HG02623 (cell line): Measurements from ENCODE around the gene DHRS11.

Experiments used
- ATAC-seq: cut with Tn5 transposase; IDR thresholded peaks from one replicate; pipeline ENCODE4 v1.9.1; 2021; ENCODE audit warnings: moderate library complexity; ENCODE audit not compliant: unreplicated experiment

The DHRS11 gene

DNA sequence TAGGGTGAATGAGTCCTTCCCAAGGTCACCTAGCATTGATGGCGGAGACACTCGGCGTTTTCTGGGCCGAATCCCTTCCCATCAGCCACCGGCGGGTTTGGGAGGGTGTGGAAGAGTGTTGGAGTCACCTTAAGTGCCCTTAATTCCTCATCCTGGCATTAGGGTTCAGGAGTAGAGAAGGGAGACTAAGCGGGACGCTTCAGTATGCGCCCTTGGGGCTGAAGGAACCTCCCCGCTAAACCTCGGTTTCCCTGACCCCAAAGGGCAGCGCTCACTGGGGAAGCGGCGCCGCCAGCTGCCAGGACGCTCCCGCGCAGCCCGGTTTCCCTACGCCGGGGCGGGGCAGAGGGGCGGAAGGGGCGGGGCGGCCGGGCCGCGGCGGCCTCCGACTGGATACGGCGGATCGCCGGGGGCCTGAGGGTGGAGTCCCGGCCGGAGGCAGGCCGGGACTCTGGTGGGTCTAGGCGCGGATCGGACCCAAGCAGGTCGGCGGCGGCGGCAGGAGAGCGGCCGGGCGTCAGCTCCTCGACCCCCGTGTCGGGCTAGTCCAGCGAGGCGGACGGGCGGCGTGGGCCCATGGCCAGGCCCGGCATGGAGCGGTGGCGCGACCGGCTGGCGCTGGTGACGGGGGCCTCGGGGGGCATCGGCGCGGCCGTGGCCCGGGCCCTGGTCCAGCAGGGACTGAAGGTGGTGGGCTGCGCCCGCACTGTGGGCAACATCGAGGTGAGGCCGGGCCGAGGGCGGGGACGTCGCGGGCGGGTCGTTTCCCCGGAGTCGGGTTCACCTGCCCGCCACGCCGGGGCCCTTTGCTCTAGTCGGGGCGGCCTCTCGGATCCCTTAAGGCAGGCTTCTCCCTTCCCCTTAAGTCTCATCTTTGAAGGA is at the start of gene DHRS11:
Gene DHRS11 (plus strand): TSS at position 446 of the 882 bp plus-strand sequence. CDS start 131 bp downstream, at position 577.
- ATAC-seq: peak; percentile 69

GRCh38 chr17:36542755-36543154 is 48.9 kb upstream of the DHRS11 start:
- ATAC-seq: no peak

DNA sequence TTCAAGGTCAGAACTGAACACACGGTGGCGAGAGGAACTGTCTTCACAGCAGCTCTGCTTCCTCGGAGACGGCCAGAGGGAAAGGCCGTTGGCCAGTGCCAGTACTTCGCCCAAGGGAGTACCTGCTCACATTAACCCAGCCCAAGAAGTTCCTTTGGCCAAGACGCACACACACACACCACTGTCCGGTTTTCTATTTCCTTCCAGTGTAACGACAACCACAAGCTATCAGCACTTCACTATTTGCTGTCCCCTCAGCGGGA is 47.7 kb upstream of the DHRS11 start:
- no peak for ATAC-seq

DNA sequence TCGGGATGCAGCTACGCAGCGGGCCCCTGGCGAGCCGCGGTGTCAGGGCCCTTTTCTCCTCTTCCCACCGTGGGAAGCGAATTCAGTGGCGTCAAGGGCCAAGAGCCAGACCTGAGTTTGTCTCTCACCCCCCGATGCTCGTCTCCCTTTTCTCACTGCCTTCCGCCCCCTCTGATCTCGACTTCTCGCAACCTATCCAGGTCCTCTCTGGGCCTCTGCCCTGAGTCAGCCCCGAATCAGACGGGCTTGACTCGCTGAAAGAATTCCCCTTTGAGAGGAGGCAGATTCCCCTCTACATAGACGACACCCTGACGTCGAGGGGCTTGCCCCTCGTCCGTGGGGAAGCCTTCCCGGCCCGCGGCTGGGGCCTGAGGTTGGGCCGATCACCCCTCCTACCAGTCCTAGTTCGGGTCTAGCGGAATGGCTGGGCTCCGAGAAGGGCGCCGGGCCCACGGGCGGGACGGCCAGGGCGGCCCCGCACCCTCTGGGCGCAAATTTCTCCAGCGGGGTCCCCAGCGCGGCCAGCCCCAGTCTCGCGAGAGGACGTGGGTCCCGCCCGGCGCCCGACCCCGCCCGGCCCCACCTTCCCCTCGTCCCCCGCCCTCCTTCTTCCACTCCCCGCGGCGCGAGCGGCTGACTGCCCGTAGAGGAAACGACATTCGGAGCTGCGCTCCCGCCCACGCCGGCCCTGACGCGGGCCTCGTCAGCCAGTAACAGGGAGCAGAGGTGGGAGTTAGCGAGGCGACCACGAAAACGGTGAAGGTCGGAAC is 47.2 kb upstream of the DHRS11 start, which contains the start of gene GGNBP2:
Gene GGNBP2 (plus strand): TSS at position 613 of the 770 bp plus-strand sequence. CDS start 806 bp downstream, outside the sequence.
- ATAC-seq: peak; percentile 43

DNA sequence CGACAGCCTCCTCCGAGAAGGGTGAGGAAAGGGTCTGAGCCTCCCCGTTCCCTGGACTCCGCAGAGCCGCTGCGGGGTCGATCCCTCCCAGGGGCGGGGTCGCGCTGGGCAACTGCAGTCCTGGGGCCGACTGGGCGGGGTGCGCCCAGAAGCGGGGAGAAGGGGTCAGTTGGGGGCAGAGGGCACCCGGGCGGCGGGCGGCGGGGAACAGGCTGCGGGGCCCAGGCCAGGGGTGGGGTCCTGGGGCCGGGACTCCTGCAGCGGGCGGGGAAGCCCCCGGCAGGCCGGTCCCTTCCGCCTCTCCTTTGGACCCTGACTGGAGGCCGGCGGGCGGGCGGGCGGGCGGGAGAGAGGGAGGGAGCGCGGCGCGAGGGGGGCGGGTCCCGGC is 46.6 kb upstream of the DHRS11 start:
- peak; percentile 31 for ATAC-seq

- peak; percentile 53 for ATAC-seq
Measured at GRCh38 chr17:36545465-36546417, 45.9 kb upstream of the DHRS11 start.

DNA sequence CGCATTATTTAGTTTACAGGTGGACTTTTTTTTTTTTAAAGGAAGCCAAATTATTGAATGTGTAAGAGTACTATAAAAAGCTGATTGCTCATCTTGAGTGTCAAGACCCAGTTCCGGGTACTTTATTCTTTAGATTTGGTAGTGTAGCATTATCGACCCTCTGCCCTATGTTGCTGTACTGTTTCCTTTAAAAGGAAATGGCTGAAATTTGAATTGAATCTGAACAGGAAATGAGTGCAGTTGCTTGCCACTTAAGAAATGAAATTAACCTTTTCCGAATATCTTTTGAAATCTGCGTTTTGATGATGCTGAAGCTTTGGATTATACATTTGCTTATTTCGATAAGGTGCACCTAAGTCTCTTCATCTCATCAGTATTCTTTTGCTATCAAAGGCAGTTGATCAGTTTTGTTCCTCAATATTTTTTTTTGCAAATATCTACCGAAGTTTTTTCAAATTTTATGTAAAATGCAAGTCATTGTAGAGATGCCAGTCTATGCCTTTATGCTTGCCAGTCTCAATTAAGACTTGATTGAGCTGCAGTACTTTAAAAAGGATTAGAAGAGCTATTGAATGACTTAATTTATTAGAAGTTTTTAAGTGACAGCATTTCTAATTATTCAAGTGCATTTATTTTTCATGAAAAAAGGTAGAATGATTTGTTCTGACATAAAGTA is 45.1 kb upstream of the DHRS11 start:
- no peak for ATAC-seq

- ATAC-seq: no peak
Measured at GRCh38 chr17:36547776-36548175, 43.9 kb upstream of the DHRS11 start.

GRCh38 chr17:36550491-36551417 is 40.9 kb upstream of the DHRS11 start:
- no peak for ATAC-seq

GRCh38 chr17:36553459-36553858 is 38.2 kb upstream of the DHRS11 start:
- no peak for ATAC-seq

- ATAC-seq: no peak
Measured at GRCh38 chr17:36566081-36566480, 25.6 kb upstream of the DHRS11 start.

DNA sequence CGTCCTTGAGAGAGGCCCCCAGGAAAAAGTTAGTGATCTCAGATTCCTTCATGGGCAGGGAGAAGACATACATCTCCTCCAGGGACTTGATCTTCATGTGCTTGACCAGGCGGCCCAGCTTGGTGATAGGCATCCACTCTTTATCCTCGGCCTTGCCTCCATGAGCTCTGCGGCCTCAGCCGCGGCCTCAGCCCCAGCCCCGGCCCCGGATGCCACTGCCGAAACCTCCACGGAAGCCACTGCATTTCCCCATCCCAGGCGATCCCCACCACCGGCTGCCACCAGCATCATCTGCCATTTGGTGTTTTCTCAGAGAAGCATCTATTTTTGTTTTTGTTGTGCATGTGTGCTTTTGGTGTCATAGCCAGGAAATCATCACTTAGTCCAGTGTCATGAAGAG is 16.7 kb upstream of the DHRS11 start:
- ATAC-seq: no peak

DNA sequence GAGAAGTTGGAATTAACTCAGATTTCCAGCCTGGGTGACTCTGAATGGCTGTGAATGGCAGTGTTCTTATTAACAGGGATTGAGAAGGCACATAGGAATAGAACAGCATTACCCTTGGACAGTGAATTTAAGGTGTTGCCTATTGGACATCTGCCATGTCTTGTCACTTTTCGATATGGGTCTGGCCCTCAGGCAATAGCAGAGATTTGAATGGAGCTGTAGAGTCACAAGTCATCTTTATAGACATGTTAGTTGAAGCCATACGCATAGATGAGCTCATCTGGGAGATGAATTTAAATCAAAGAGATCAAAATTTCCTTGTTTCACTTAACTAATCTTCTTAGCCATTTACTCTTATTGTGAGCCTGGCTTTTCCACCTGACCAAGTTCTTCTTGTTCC is 14.9 kb upstream of the DHRS11 start:
- no peak for ATAC-seq

GRCh38 chr17:36578671-36579070 is 13.0 kb upstream of the DHRS11 start:
- no peak for ATAC-seq

- ATAC-seq: no peak
Measured at GRCh38 chr17:36583787-36584186, 7.9 kb upstream of the DHRS11 start.

DNA sequence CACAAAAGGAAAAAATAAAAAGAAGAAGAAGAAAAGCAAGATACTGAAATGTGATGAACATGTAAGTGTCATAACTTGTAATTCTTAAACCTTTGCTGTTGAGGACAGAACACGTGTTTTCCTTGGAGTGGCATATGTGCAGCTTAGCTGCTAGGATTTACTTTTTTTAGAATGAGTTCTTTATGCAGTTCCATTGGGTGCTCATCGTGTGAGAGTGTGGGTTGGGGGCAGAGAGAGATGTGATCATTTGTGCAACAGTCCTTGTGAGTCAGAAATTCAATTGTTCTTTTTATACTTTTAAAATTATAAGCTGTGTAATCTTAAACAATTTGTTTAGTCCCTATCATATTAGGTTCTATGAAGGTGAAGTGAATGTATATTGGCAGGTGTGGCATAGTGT is 5.5 kb upstream of the DHRS11 start:
- no peak for ATAC-seq

DNA sequence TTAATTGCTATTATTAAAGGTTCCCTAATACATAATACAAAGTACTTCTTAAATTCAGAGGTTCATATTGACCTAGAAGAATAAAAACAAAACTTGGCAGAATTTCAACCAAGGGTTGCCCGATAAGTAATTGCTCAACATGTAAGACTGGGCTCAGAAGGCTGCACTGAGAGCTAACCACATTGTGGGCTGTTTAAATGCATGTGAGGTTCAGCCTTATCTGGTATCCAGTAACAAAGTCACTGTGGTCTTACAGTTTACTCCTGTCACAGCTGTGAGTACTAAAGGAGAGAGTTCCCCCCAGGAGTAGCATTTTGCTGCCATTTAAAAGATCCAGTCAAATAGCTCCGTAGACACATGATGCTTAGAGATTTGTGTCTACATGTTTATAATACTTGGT is 1.6 kb upstream of the DHRS11 start:
- ATAC-seq: no peak

DNA sequence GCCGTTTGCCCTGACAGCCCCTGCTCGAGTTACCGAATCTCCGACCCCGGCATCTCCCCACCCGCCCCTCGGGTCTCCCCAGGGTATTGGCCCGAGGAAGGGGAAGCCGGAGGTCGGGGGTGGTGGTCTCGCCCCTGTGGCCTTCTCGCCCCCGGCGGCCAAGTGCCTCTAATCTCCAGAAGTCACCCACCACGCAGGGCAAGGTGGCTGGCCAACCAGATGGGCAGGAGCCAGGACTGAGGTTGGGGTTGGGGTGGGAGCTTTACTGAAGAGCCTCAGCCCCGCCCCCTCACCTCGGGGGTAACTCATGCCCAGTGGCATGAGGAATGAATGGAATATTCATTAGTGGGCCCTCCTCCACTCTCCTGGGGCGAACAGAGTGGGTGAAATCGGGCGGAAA is 637 bp downstream of the DHRS11 start:
- no peak for ATAC-seq

DNA sequence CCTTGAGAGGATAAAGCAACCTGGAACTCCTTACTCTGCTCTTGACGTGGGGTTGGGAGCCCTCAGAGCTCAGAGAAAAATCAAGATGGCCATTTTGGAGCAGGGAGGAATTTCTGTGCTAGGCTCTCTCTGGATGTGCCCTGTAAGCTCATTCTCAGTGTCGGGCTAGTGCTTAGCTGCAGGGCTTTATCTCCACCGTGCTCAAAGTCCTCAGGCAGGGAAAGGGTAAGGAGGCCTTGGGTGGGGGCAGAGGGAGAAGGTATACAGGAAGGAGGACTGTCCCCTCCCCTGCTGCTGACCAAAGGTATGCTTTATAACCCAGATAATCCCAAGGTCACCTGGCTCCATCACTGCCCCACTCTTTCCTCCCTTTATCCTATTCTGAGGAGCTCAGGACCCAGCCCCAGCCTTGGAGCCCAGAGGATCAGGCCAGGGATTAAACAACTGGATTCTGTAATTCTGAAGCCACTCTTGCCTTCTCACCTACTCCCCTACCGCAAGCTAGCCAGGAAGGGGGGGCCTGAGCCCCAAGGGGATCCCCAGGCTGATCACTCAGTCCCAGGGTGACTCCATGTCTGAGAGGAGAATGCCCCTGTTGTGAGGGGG is 1.1 kb downstream of the DHRS11 start:
- ATAC-seq: no peak
